Mesodermal cell (in vitro differentiated cells): ENCODE results near the gene MECR.

Experiments
- H3K27ac ChIP-seq: 2 replicates; pipeline ENCODE4 v1.7.0; 2013; ENCODE audit warnings: mild to moderate bottlenecking, low read depth, low read length, moderate library complexity; ENCODE audit not compliant: severe bottlenecking
- H3K36me3 ChIP-seq: 2 replicates; pipeline ENCODE4 v1.7.1; 2013; ENCODE audit warnings: mild to moderate bottlenecking, low read length, moderate library complexity; ENCODE audit not compliant: control insufficient read depth, insufficient read depth
- H3K4me1 ChIP-seq: one replicate; pipeline ENCODE4 v1.7.1; 2013; ENCODE audit warnings: mild to moderate bottlenecking, low read length; ENCODE audit not compliant: insufficient read depth, control insufficient read depth, poor library complexity, severe bottlenecking
- H3K4me3 ChIP-seq: 2 replicates; pipeline ENCODE4 v1.7.0; 2013; ENCODE audit warnings: low read length, control low read depth, mild to moderate bottlenecking; ENCODE audit not compliant: insufficient read depth, poor library complexity, severe bottlenecking; ENCODE audit errors: extremely low read depth
- H3K9me3 ChIP-seq: 2 replicates; pipeline ENCODE4 v1.7.1; 2013; ENCODE audit warnings: mild to moderate bottlenecking, low read length, moderate library complexity; ENCODE audit not compliant: control insufficient read depth
- WGBS, 2 experiments: methylation state at CpG; one replicate each; pipeline ENCODE4 v1.1.5; 2013; ENCODE audit warnings: missing lambda C conversion rate in 2 of 2; ENCODE audit not compliant: insufficient coverage in 2 of 2; 5-methylcytosine and 5-hydroxymethylcytosine counted together

The MECR gene

DNA sequence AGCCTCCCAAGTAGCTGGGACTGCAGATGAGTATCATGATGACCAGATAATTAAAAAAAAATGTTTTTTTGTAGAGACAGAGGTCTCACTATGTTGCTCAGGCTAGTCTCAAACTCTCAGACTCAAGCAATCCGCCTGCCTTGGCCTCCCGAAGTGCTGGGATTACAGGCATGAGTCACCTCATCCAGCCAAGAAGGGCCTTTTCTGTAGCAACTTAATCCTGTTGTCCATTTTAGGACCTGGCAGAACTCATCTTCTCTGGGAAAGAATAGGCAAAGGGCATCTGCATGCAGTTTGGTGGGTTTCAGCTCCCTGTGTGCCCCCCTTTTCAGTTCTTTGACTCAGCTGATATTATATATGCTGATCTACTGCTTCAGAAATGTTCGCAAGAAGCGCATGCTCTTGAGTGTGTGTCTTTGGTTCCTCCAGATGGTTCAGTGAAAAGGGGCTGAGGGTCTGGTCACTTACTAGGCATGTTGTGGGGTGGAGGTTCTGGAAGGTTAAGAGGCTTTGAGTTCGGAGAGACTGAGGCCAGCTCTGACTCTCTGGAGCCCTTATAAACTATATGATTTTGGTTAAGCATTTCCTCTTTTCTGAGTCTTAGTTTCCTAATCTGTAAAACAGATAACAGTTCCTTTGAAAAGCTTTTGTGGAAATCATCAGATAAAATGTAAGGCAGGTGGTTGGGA lies 29.7 kb downstream of the MECR start:
- Histone ChIP-seq H3K4me1 (peaks cover 37% of the 10 kb centered on the region), H3K9me3 (no peaks in the 10 kb centered on the region), H3K36me3 (peaks cover 47% of the 10 kb centered on the region), H3K27ac (peak overlapping the region; percentile 24), H3K4me3 (no peak overlapping the region)
- 97 to 100% methylated on average over 2 to 4 of the region's 5 CpGs for WGBS, 2 experiments

DNA sequence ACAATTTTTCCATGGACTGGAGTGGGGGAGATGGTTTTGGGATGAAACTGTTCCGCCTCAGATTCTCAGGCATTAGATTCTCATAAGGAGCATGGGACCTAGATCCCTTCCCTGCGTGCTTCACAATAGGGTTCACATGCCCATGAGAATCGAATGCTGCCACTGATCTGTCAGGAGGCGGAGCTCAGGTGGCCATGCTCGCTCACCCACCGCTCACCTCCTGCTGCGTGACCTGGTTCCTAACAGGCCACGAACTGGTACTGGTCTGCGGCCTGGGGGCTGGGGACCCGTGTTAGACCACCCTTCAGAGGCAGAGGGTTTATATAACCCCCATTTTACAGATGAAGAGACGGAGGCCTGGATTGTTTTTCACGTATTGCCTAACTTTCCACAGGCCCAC lies 32.7 kb downstream of the MECR start:
- Histone ChIP-seq H3K9me3 (no peaks in the 10 kb centered on the region), H3K27ac (peak overlapping the region; percentile 87), H3K4me1 (peaks cover 37% of the 10 kb centered on the region), H3K36me3 (peaks cover 63% of the 10 kb centered on the region), H3K4me3 (no peak overlapping the region)
- WGBS, 2 experiments, result 91 to 95% methylated on average over 12 of the region's 12 CpGs

DNA sequence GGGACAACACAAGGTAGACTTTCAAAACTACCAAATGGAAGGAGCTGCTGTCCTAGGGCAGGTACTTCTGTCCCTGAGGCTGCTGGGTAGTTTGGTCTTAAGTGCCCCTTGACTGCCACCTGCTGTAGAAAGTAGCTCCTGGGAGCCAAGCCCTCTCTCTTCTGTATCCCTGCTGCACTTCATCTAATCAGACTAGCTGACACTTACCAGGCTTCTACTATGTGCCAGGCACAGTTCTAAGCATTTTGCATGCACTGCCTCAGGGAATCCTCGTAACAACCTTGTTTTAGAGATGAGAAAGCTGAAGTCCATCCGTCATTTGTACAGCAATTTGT lies 33.2 kb downstream of the MECR start:
- Histone ChIP-seq H3K27ac (peak overlapping the region; percentile 87), H3K36me3 (peaks cover 64% of the 10 kb centered on the region), H3K4me1 (peaks cover 35% of the 10 kb centered on the region), H3K4me3 (no peak overlapping the region), H3K9me3 (no peaks in the 10 kb centered on the region)
- WGBS, 2 experiments, result 88 to 93% methylated on average over 2 of the region's 2 CpGs

DNA sequence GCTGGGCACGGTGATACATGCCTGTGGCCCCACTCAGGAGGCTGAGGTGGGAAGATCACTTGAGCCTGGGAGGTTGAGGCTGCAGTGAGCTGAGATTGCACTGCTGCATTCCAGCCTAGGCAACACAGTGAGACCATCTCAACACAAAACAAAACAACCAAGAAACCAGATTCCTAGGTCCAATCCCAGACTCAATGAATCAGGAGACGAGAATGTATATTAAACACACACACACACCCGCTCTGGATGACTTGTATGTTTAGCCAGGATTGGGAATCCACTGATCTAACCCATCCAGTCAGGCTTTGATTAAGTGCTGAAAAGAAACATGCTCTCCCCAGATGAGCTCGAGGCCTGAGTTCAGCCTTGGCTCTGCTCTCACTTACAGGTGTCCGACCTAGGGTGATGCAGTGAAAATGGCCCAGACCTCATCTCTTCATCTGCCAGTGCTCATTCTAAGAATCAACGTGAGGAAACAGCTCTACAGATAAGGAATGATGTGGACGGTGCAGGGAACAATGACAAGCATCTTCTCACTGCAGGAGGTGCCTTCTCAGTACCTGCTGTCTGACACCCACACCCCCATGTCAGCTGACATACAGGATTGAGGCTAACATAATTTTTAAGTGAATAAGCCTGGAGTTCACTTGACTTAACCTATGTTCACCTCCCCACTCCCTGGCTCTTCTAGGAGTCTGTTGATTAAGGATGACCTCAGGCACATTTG lies 33.7 kb downstream of the MECR start:
- Histone ChIP-seq H3K4me1 (peaks cover 30% of the 10 kb centered on the region), H3K27ac (peak overlapping the region; percentile 87), H3K9me3 (no peaks in the 10 kb centered on the region), H3K36me3 (peaks cover 62% of the 10 kb centered on the region), H3K4me3 (no peak overlapping the region)
- 85 to 93% methylated on average over 3 to 5 of the region's 7 CpGs for WGBS, 2 experiments

DNA sequence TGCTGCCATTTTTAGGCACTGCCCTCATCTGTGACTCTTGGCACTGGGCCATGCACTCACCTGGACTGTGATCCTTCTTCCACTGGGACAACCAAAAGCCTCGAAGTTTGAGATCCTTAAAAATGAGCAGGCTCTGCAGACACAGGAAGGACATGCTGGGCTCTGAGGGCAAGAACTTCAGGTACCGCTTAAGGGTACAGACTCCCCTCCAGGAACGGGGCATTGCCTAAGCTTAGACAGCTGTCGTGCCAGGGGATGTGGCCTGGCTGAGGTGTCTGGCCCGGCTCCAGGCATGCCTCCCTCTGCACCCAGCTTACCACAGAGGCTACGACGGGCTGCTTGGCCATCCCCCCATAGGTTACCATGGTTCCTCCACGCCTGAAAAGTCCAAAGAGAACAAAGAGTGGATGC lies 34.8 kb downstream of the MECR start:
- no peaks in the 10 kb centered on the region for H3K9me3 ChIP-seq
- H3K27ac ChIP-seq, result no peak overlapping the region
- peaks cover 18% of the 10 kb centered on the region for H3K4me1 ChIP-seq
- WGBS, 2 experiments, result 93 to 96% methylated on average over 5 to 7 of the region's 8 CpGs
- H3K4me3 ChIP-seq, result no peak overlapping the region
- peaks cover 52% of the 10 kb centered on the region for H3K36me3 ChIP-seq

DNA sequence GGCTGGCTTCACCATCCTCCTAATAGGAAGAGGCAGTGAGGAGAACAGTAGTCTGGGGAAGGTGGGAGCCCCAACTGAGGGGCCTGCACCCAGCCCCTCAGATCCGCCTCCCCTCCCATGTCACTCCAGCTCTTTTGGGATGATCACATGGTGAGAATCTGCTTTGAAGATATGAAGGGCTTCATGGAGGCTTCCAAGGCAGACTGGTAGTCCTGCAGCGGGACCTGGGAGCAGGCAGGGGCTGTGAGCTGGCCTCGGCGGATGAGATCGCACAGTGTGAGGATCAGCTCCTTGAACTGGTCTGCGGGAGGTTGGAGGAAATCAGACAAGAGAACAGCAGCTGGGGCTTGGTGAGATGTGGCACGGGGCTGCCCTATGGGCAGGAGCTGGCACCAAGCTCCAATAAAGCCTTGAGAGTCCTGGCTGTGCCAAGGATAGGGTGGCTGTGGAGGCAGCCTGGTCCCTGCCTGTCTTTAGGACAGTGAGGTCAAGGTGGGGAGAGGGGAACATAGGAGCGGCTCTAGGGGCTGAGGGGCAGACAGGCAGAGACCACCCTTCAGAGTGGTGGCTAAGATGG lies 36.8 kb downstream of the MECR start:
- no peaks in the 10 kb centered on the region for H3K9me3 ChIP-seq
- H3K36me3 ChIP-seq, result peaks cover 33% of the 10 kb centered on the region
- H3K4me1 ChIP-seq, result peaks cover 15% of the 10 kb centered on the region
- no peak overlapping the region for H3K4me3 ChIP-seq
- no peak overlapping the region for H3K27ac ChIP-seq
- 96 to 97% methylated on average over 7 of the region's 8 CpGs for WGBS, 2 experiments

DNA sequence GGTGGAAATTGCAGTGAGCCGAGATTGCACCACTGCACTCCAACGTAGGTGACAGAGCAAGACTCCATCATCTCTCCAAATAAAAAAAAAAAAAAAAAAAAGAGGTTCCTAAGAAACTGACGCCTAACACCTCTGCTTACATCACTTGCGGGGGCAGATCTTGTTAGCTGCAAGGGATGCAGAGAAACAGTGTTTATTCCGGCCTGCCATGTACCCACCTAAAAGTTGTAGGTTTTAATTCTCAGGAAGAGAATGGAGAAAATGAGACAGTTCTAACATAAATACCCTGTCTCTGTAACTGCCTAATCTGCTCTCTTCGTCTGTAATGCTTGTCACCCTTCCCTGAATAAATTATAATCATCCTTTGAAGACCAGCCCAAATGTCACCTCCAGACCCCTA lies 40.0 kb downstream of the MECR start:
- Histone ChIP-seq H3K9me3 (no peaks in the 10 kb centered on the region), H3K4me3 (no peak overlapping the region), H3K4me1 (peaks cover 6% of the 10 kb centered on the region), H3K36me3 (peaks cover 23% of the 10 kb centered on the region), H3K27ac (no peak overlapping the region)
- WGBS, 2 experiments, result 79 to 100% methylated on average over 2 of the region's 6 CpGs

DNA sequence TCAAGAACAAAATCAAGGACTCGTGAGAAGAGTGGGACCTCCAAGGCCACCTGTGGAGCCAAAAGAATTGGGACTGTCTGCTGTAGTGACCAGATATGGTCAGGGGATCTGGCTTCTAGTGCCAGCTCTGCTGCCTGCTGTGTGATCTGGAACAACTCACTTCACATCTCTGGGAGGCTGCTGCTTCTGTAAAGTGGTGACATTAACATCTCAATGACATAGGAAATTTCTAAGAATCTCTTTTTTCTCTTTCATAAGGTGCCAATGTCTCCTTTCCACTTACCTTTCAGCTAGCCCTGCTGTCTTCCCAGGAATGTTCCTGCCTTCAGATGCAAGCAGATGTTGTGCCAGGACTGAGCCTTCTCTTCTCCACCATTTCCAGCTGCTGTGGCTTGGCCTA lies 44.0 kb downstream of the MECR start:
- Histone ChIP-seq H3K4me3 (no peak overlapping the region), H3K9me3 (no peaks in the 10 kb centered on the region), H3K36me3 (no peaks in the 10 kb centered on the region), H3K27ac (peak overlapping the region; percentile 16), H3K4me1 (peaks cover 10% of the 10 kb centered on the region)
- no CpG with 5 or more reads among the region's 1 CpG for WGBS, 2 experiments

DNA sequence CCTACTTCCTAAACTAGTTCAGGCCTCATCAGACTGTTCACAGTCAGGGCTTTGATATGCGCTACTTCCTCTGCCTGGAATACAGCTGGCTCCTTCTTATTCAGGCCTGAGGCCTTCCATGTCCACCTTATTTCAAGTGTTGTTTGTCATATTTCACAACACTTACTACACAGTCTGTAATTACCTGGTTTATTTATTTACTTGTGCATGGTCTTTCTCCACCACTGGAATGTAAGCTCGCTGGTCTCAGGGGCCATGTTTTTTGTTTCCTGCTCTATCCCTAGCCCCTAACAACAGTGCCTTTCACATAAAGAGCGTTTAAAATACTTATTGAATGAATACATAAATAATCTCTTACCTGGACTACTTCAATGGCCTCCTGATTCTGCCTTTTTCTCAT lies 44.5 kb downstream of the MECR start:
- Histone ChIP-seq H3K4me3 (no peak overlapping the region), H3K27ac (peak overlapping the region; percentile 16), H3K36me3 (no peaks in the 10 kb centered on the region), H3K4me1 (peaks cover 10% of the 10 kb centered on the region), H3K9me3 (no peaks in the 10 kb centered on the region)
- WGBS, 2 experiments, result 87 to 89% methylated on average over 1 to 2 of the region's 3 CpGs

DNA sequence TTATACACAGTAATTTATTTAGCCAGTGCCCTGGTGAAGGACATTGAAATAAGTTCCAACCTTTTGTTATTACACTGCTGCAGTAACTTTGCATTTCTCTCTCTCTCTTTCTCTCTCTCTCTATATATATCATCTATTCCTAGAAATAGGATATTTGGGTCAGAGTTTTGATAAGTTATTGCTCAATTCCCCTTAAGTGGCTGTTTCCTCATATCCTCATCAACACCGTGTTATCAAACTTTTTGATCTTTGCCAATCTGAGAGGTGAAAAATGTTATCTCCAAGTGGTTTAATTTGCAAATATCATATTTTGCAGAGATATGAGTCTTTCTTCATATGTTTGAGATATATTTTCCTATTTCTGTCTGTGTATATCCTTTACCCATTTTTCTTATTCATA lies 47.4 kb downstream of the MECR start:
- Histone ChIP-seq H3K4me1 (peaks cover 22% of the 10 kb centered on the region), H3K4me3 (no peak overlapping the region), H3K27ac (no peak overlapping the region), H3K36me3 (peaks cover 18% of the 10 kb centered on the region), H3K9me3 (no peaks in the 10 kb centered on the region)
- WGBS, 2 experiments, result no CpG with 5 or more reads among the region's 1 CpG
